ENCODE results near the gene ADAM19.

ADAM19 gene

DNA sequence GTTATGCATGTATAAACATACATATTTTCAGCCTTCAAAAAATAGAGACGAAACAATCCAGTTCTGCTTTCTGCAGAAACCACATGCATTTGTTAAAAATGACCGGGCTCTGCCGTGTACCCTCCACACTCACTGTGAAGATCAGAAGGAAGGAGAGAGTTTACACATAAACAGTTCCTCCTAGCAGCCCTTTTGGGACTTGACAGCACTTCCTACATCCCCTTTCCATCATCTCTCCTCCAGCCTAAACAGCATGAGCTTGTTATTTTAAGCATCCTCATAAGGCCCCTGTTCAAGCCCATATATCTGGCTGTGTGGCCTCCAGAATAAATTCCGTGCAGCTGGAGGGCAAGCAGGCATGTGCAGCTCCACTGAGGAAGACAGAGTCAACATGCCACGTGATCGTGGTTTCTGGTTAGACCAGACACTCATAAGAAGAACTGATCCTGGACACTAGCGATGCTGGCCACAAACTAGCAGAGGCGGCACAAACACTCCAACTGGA is 73.4 kb downstream of the ADAM19 start:
- H3K36me3 ChIP-seq (ENCODE audit: control insufficient read depth, insufficient read depth, low read length): peaks cover 8% of the 10 kb centered on the region
- peak; percentile 65 for DNase-seq (ENCODE audit: extremely low read depth, insufficient read length)

GRCh38 chr5:157497875-157498611 is 77.5 kb downstream of the ADAM19 start:
- DNase-seq (ENCODE audit: extremely low read depth, insufficient read length): no peak
- Histone ChIP-seq H3K27me3 (replicated peaks; ENCODE audit: control insufficient read depth, insufficient read depth, low read length) (no peaks in the 10 kb centered on the region), H3K36me3 (ENCODE audit: control insufficient read depth, insufficient read depth, low read length) (peaks cover 11% of the 10 kb centered on the region), H3K4me3 (replicated peaks; ENCODE audit: low read depth, low read length) (no peak overlapping the region)
- no peak for TF ChIP-seq CTCF (IDR thresholded peaks at IDR 0.05; ENCODE audit: insufficient read depth, low read length, poor library complexity, severe bottlenecking)

More for the DNA sequence above, 73.4 kb downstream of the ADAM19 start:
- Histone ChIP-seq H3K4me3 (replicated peaks; ENCODE audit: low read depth, low read length) (no peak overlapping the region), H3K27me3 (replicated peaks; ENCODE audit: control insufficient read depth, insufficient read depth, low read length) (no peaks in the 10 kb centered on the region)
- no peak for TF ChIP-seq CTCF (IDR thresholded peaks at IDR 0.05; ENCODE audit: insufficient read depth, low read length, poor library complexity, severe bottlenecking)

GRCh38 chr5:157496864-157497263 is 78.7 kb downstream of the ADAM19 start:
- no peak overlapping the region for H3K4me3 ChIP-seq (replicated peaks; ENCODE audit: low read depth, low read length)
- no peak for TF ChIP-seq CTCF (IDR thresholded peaks at IDR 0.05; ENCODE audit: insufficient read depth, low read length, poor library complexity, severe bottlenecking)
- H3K36me3 ChIP-seq (ENCODE audit: control insufficient read depth, insufficient read depth, low read length): peaks cover 14% of the 10 kb centered on the region

GRCh38 chr5:157494178-157494832 is 81.3 kb downstream of the ADAM19 start:
- Histone ChIP-seq H3K36me3 (ENCODE audit: control insufficient read depth, insufficient read depth, low read length) (peaks cover 21% of the 10 kb centered on the region), H3K4me3 (replicated peaks; ENCODE audit: low read depth, low read length) (no peak overlapping the region), H3K27me3 (replicated peaks; ENCODE audit: control insufficient read depth, insufficient read depth, low read length) (no peaks in the 10 kb centered on the region)
- DNase-seq (ENCODE audit: extremely low read depth, insufficient read length): no peak
- TF ChIP-seq CTCF (IDR thresholded peaks at IDR 0.05; ENCODE audit: insufficient read depth, low read length, poor library complexity, severe bottlenecking): no peak

More at GRCh38 chr5:157496864-157497263, 78.7 kb downstream of the ADAM19 start:
- DNase-seq (ENCODE audit: extremely low read depth, insufficient read length): no peak
- H3K27me3 ChIP-seq (replicated peaks; ENCODE audit: control insufficient read depth, insufficient read depth, low read length): no peaks in the 10 kb centered on the region

- no peak overlapping the region for H3K4me3 ChIP-seq (replicated peaks; ENCODE audit: low read depth, low read length)
- TF ChIP-seq CTCF (IDR thresholded peaks at IDR 0.05; ENCODE audit: insufficient read depth, low read length, poor library complexity, severe bottlenecking): no peak
- H3K36me3 ChIP-seq (ENCODE audit: control insufficient read depth, insufficient read depth, low read length): peaks cover 19% of the 10 kb centered on the region
- no peaks in the 10 kb centered on the region for H3K27me3 ChIP-seq (replicated peaks; ENCODE audit: control insufficient read depth, insufficient read depth, low read length)
- DNase-seq (ENCODE audit: extremely low read depth, insufficient read length): no peak
These were observed 82.7 kb downstream of the ADAM19 start for GRCh38 chr5:157492886-157493285.
